Liver (tissue), 9 donors: ENCODE data around the gene CENPA. TPM values are rescaled to one million over a fixed set of nuclear protein-coding genes. Genes with fewer than 3 reads are reported as not detected.

Experiments
- DNase-seq: peaks from one replicate; pipeline ENCODE4 v3.0.0-alpha.2; 2017; ENCODE audit warnings: low spot score
- H3K27ac ChIP-seq, 2 donors: one replicate each; pipeline ENCODE4 v1.7.0; 2013; ENCODE audit warnings: inconsistent platforms in 2 of 2, low read length in 2 of 2, control low read depth in 1 of 2, low read depth in 1 of 2, mild to moderate bottlenecking in 1 of 2
- H3K27me3 ChIP-seq, 4 donors: one replicate each; pipeline versions ENCODE4 v1.6.1 to v1.7.0; 2013; ENCODE audit warnings: low read length in 3 of 4, inconsistent platforms in 1 of 4, mild to moderate bottlenecking in 1 of 4, moderate library complexity in 1 of 4; ENCODE audit not compliant: control insufficient read depth in 4 of 4, insufficient read depth in 4 of 4
- H3K36me3 ChIP-seq, 4 donors: one replicate each; pipeline versions ENCODE4 v1.6.1 to v1.7.0; 2013; ENCODE audit warnings: low read length in 3 of 4, mild to moderate bottlenecking in 3 of 4, low read depth in 1 of 4, moderate library complexity in 1 of 4; ENCODE audit not compliant: control insufficient read depth in 4 of 4, insufficient read depth in 3 of 4
- H3K4me1 ChIP-seq, 4 donors: one replicate each; pipeline versions ENCODE4 v1.6.1 to v1.7.0; 2013; ENCODE audit warnings: low read length in 3 of 4, mild to moderate bottlenecking in 3 of 4, moderate library complexity in 1 of 4; ENCODE audit not compliant: control insufficient read depth in 4 of 4, insufficient read depth in 4 of 4
- H3K4me3 ChIP-seq, 3 donors: one replicate each; pipeline versions ENCODE4 v1.6.1 to v1.7.0; 2013; ENCODE audit warnings: low read length in 3 of 3, control low read depth in 1 of 3, low read depth in 1 of 3, mild to moderate bottlenecking in 1 of 3
- H3K9ac ChIP-seq, 2 donors: one replicate each; pipeline ENCODE4 v1.7.0; 2013; ENCODE audit warnings: low read length in 2 of 2, mild to moderate bottlenecking in 2 of 2, moderate library complexity in 2 of 2, control low read depth in 1 of 2, low read depth in 1 of 2
- H3K9me3 ChIP-seq, 4 donors: one replicate each; pipeline versions ENCODE4 v1.6.1 to v1.7.0; 2013; ENCODE audit warnings: low read length in 3 of 4; ENCODE audit not compliant: control insufficient read depth in 4 of 4
- ATF3 ChIP-seq: IDR thresholded peaks from 2 replicates; pipeline ENCODE4 v1.6.1; 2016; ENCODE audit warnings: antibody characterized with exemption
- CTCF ChIP-seq: fragments of 150-350 bp; IDR thresholded peaks from 2 replicates; pipeline ENCODE4 v1.5.1; 2017; ENCODE audit warnings: improper control_type of control experiment, low read depth, low read length; ENCODE audit not compliant: missing input control
- EGR1 ChIP-seq, 2 donors: IDR thresholded peaks; 2 replicates each; pipeline ENCODE4 v1.6.1; 2016 to 2018; ENCODE audit warnings: antibody characterized with exemption in 2 of 2, low read depth in 2 of 2
- FOXA1 ChIP-seq: IDR thresholded peaks from 2 replicates; pipeline ENCODE4 v1.6.1; 2016; ENCODE audit warnings: antibody characterized with exemption
- FOXA2 ChIP-seq: IDR thresholded peaks from 2 replicates; pipeline ENCODE4 v1.6.1; 2016; ENCODE audit warnings: antibody characterized with exemption
- GABPA ChIP-seq, 2 donors: IDR thresholded peaks in 1 of 2; conservative IDR thresholded peaks in 1 of 2; 2 replicates each; pipeline ENCODE4 v1.6.1; 2016; ENCODE audit warnings: antibody characterized with exemption in 2 of 2, mild to moderate bottlenecking in 1 of 2, moderate library complexity in 1 of 2
- HNF4A ChIP-seq, 2 donors: conservative IDR thresholded peaks; 2 replicates each; pipeline ENCODE4 v1.6.1; 2016; ENCODE audit warnings: antibody characterized with exemption in 2 of 2, mild to moderate bottlenecking in 2 of 2
- HNF4G ChIP-seq: IDR thresholded peaks from 2 replicates; pipeline ENCODE4 v1.6.1; 2016; ENCODE audit warnings: antibody characterized with exemption
- MAX ChIP-seq: IDR thresholded peaks from 2 replicates; pipeline ENCODE4 v1.6.1; 2016; ENCODE audit warnings: antibody characterized with exemption
- RAD21 ChIP-seq, 2 donors: IDR thresholded peaks; 2 replicates each; pipeline ENCODE4 v1.6.1; 2016; ENCODE audit warnings: antibody characterized with exemption in 2 of 2, mild to moderate bottlenecking in 2 of 2
- REST ChIP-seq: IDR thresholded peaks from 2 replicates; pipeline ENCODE4 v1.6.1; 2016; ENCODE audit warnings: antibody characterized with exemption, mild to moderate bottlenecking
- RXRA ChIP-seq, 2 donors: IDR thresholded peaks; 2 replicates each; pipeline ENCODE4 v1.6.1; 2017 to 2018; ENCODE audit warnings: antibody characterized with exemption in 2 of 2, mild to moderate bottlenecking in 1 of 2
- ZBTB33 ChIP-seq: IDR thresholded peaks from 2 replicates; pipeline ENCODE4 v1.6.1; 2016; ENCODE audit warnings: antibody characterized with exemption
- WGBS: extraction: QIAGEN DNeasy Blood & Tissue Kit; methylation state at CpG from one replicate; pipeline ENCODE4 v1.1.7; 2013; 5-methylcytosine and 5-hydroxymethylcytosine counted together
- polyA plus RNA-seq, 2 donors: library from polyadenylated mRNA; stranded (reverse) in 1 of 2; unstranded in 1 of 2; fragments of 200-250 nt in 1 of 2; fragments of >200 nt in 1 of 2; fragmentation: Nextera tagmentation in 1 of 2; extraction: Ambion mirVana in 1 of 2; gene quantifications; one replicate each; pipeline versions ENCODE4 v1.2.1 to v1.2.3, GENCODE V29; 2013 to 2015
- total RNA-seq, 2 donors: library from RNA; depleted of rRNA; stranded (reverse); fragments of >200 nt; gene quantifications; one replicate each; pipeline ENCODE4 v1.2.3, GENCODE V29; 2014
- donor health status: healthy.
- donor health status: healthy.
- donor health status: healthy.
- donor health status: healthy.
- donor health status: healthy.

Gene CENPA
- total and polyA plus RNA-seq, 4 donors = 0.17 to 14.4 (median 1.2) TPM; not detected in 1

- H3K9ac ChIP-seq = no peak overlapping the region
- no peaks in the 10 kb centered on the region for H3K4me1 ChIP-seq
- H3K9me3 ChIP-seq = no peaks in the 10 kb centered on the region
- no peak overlapping the region for H3K4me3 ChIP-seq
- no peak for TF ChIP-seq ATF3
- no peak for TF ChIP-seq FOXA2
- no peak for TF ChIP-seq RAD21 (IDR thresholded peaks at IDR 0.05)
- no peak for TF ChIP-seq EGR1 (IDR thresholded peaks at IDR 0.05; ENCODE audit: low read depth in 2 of 2)
- TF ChIP-seq RXRA (IDR thresholded peaks at IDR 0.05) = no peak
- no peak for TF ChIP-seq MAX
- TF ChIP-seq CTCF = no peak
- no peak for TF ChIP-seq HNF4G
- TF ChIP-seq REST = no peak
- TF ChIP-seq HNF4A (conservative IDR thresholded peaks at IDR 0.05) = no peak
- TF ChIP-seq FOXA1 = no peak
- TF ChIP-seq ZBTB33 = no peak
- TF ChIP-seq GABPA (IDR thresholded peaks at IDR 0.05 in 1 of 2, conservative IDR thresholded peaks at IDR 0.05 in 1 of 2) = no peak
- no peak for DNase-seq
- 74% methylated on average over 4 of the region's 4 CpGs for WGBS
- no peaks in the 10 kb centered on the region for H3K27me3 ChIP-seq
- no peak overlapping the region for H3K27ac ChIP-seq
- no peaks in the 10 kb centered on the region for H3K36me3 ChIP-seq
Observed at GRCh38 chr2:26801328-26801727, 15.5 kb downstream of the CENPA start.

- TF ChIP-seq GABPA (IDR thresholded peaks at IDR 0.05 in 1 of 2, conservative IDR thresholded peaks at IDR 0.05 in 1 of 2) = no peak
- no peak for TF ChIP-seq EGR1 (IDR thresholded peaks at IDR 0.05; ENCODE audit: low read depth in 2 of 2)
- no peak for TF ChIP-seq REST
- WGBS = 97% methylated on average over 7 of the region's 7 CpGs
- Histone ChIP-seq H3K9me3 (no peaks in the 10 kb centered on the region), H3K9ac (no peak overlapping the region), H3K4me3 (no peak overlapping the region), H3K27me3 (no peaks in the 10 kb centered on the region), H3K27ac (no peak overlapping the region), H3K4me1 (no peaks in the 10 kb centered on the region), H3K36me3 (no peaks in the 10 kb centered on the region)
- DNase-seq = no peak
Observed at GRCh38 chr2:26801796-26802195, 15.9 kb downstream of the CENPA start.
